Smooth muscle cell (in vitro differentiated cells): ENCODE results near the gene ADH1B. TPM values are rescaled to one million over a fixed set of nuclear protein-coding genes. Genes with fewer than 3 reads are reported as not detected.

Experiments
- DNase-seq: peaks from one replicate; lab custom pipeline; 2025; ENCODE audit not compliant: unreplicated experiment; lab: John Stamatoyannopoulos, UW
- H2AFZ ChIP-seq: fragments of 200-600 bp; sonication (generic); 2 replicates; pipeline ENCODE4 v1.6.0; 2016; ENCODE audit warnings: antibody characterized with exemption, low read depth, mild to moderate bottlenecking
- H3F3A ChIP-seq: fragments of 200-600 bp; sonication (generic); 2 replicates; pipeline ENCODE4 v1.6.0; 2017; ENCODE audit warnings: antibody characterized with exemption, low read depth
- H3K27ac ChIP-seq: fragments of 200-600 bp; sonication (generic); 2 replicates; pipeline ENCODE4 v1.5.1; 2016; ENCODE audit warnings: low read depth, mild to moderate bottlenecking
- H3K27me3 ChIP-seq: fragments of 200-600 bp; sonication (generic); 2 replicates; pipeline ENCODE4 v1.6.1; 2016; ENCODE audit warnings: low read depth, mild to moderate bottlenecking
- H3K36me3 ChIP-seq: fragments of 200-600 bp; sonication (generic); 2 replicates; pipeline ENCODE4 v1.5.1; 2016; ENCODE audit warnings: low read depth
- H3K4me1 ChIP-seq: fragments of 200-600 bp; sonication (generic); 2 replicates; pipeline ENCODE4 v1.5.1; 2016; ENCODE audit warnings: low read depth
- H3K4me2 ChIP-seq: fragments of 200-600 bp; sonication (generic); 2 replicates; pipeline ENCODE4 v1.6.0; 2016; ENCODE audit warnings: mild to moderate bottlenecking
- H3K4me3 ChIP-seq: fragments of 200-600 bp; sonication (generic); 2 replicates; pipeline ENCODE4 v1.5.1; 2016; ENCODE audit warnings: mild to moderate bottlenecking
- H3K79me2 ChIP-seq: fragments of 200-600 bp; sonication (generic); 2 replicates; pipeline ENCODE4 v1.6.0; 2016; ENCODE audit warnings: low read depth, mild to moderate bottlenecking
- H3K9ac ChIP-seq: fragments of 200-600 bp; sonication (generic); 2 replicates; pipeline ENCODE4 v1.6.0; 2016; ENCODE audit warnings: low read depth
- H3K9me3 ChIP-seq: fragments of 200-600 bp; sonication (generic); replicated peaks from 2 replicates; pipeline ENCODE4 v1.5.1; 2016; ENCODE audit warnings: low read depth
- H4K20me1 ChIP-seq: fragments of 200-600 bp; sonication (generic); 2 replicates; pipeline ENCODE4 v1.6.0; 2016; ENCODE audit warnings: low read depth
- CTCF ChIP-seq: fragments of 200-600 bp; sonication (generic); IDR thresholded peaks from 2 replicates; pipeline ENCODE4 v1.5.1; 2017; ENCODE audit warnings: borderline replicate concordance, mild to moderate bottlenecking, antibody characterized with exemption; ENCODE audit not compliant: insufficient read depth, poor library complexity, severe bottlenecking
- WGBS: methylation state at CpG from one replicate; pipeline ENCODE4 v1.1.7; 2016; ENCODE audit warnings: low lambda C conversion rate; 5-methylcytosine and 5-hydroxymethylcytosine counted together
- polyA plus RNA-seq: library from polyadenylated mRNA; unstranded; fragments of >200 nt; fragmentation: Nextera tagmentation; extraction: Ambion mirVana; gene quantifications from 2 replicates; pipeline ENCODE4 v1.2.1, GENCODE V29; 2016
- total RNA-seq: library from RNA; depleted of rRNA; stranded (reverse); fragments of >200 nt; gene quantifications from 2 replicates; pipeline ENCODE4 v1.2.3, GENCODE V29; 2014

ADH1B gene
- total and polyA plus RNA-seq, 2 experiments from 2014 or later = not detected

DNA sequence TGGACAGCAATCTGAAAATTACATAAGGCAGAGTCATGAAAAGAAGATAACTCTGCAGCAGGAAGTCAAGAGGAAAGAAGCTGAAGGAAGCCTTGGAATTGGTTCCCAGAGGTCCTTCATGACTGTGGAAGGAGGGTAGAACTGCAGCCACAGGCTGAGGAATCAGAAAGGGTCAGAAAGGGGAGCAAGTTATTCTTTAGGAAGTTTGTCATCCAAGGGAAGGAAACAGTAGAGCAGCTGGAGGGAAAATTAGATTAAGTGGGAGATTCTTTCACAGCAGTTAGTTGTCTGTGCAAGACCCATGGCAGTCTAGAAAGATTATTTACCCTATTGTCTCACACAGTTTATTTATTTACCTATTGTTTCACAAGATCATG is 40.7 kb upstream of the ADH1B start:
- Histone ChIP-seq H3K27me3 (no peaks in the 10 kb centered on the region), H3K4me3 (no peak overlapping the region), H3K4me2 (no peak overlapping the region), H3K9me3 (no peaks in the 10 kb centered on the region), H3K4me1 (no peaks in the 10 kb centered on the region), H3K27ac (no peak overlapping the region), H3K79me2 (no peaks in the 10 kb centered on the region), H3K36me3 (no peaks in the 10 kb centered on the region), H3F3A (no peaks in the 10 kb centered on the region), H2AFZ (no peak overlapping the region), H4K20me1 (no peaks in the 10 kb centered on the region), H3K9ac (no peak overlapping the region)
- no peak for TF ChIP-seq CTCF
- no peak for DNase-seq

- no peak overlapping the region for H3K4me2 ChIP-seq
- H3K4me3 ChIP-seq = no peak overlapping the region
- DNase-seq = no peak
- no peaks in the 10 kb centered on the region for H3K27me3 ChIP-seq
- H3F3A ChIP-seq = no peaks in the 10 kb centered on the region
- no peaks in the 10 kb centered on the region for H3K79me2 ChIP-seq
- H3K9ac ChIP-seq = no peak overlapping the region
- no peak overlapping the region for H2AFZ ChIP-seq
- no peaks in the 10 kb centered on the region for H3K4me1 ChIP-seq
- H4K20me1 ChIP-seq = no peaks in the 10 kb centered on the region
- no peak overlapping the region for H3K27ac ChIP-seq
- no peaks in the 10 kb centered on the region for H3K36me3 ChIP-seq
- H3K9me3 ChIP-seq = no peaks in the 10 kb centered on the region
- TF ChIP-seq CTCF = no peak
Observed at GRCh38 chr4:99361268-99361898, 40.2 kb upstream of the ADH1B start.

DNA sequence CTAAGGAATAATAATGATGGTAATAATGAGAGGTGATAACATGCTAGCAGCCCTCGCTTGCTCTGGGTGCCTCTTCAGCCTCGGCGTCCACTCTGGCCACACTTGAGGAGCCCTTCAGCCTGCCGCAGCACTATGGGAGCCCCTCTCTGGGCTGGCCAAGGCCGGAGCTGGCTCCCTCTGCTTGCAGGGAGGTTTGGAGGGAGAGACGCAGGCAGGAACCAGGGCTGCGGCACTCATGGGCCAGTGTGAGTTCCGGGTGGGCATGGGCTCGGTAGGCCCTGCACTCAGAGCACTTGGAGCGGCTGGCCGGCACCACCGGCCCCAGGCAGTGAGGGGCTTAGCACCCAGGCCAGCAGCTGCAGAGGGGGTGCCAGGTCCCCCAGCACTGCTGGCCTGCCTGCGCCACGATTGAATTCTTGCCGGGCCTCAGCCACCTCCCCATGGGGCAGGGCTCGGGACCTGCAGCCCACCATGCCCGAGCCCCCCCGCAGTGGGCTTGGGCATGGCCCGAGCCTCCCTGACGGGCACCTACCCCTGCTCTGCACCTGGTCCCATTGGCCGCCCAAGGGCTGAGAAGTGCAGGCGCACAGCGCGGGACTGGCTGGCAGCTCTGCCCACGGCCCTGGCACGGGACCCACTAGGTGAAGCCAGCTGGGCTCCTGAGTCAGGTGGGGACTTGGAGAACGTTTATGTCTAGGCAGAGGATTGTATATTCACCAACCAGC is 38.4 kb upstream of the ADH1B start:
- Histone ChIP-seq H3K79me2 (no peaks in the 10 kb centered on the region), H4K20me1 (no peaks in the 10 kb centered on the region), H3K4me1 (no peaks in the 10 kb centered on the region), H3K36me3 (no peaks in the 10 kb centered on the region), H3K9me3 (no peaks in the 10 kb centered on the region), H3K9ac (no peak overlapping the region), H3K4me2 (no peak overlapping the region), H3K4me3 (no peak overlapping the region), H3K27ac (no peak overlapping the region), H2AFZ (no peak overlapping the region), H3F3A (no peaks in the 10 kb centered on the region), H3K27me3 (no peaks in the 10 kb centered on the region)
- WGBS = 95% methylated on average over 24 of the region's 27 CpGs
- TF ChIP-seq CTCF = no peak
- DNase-seq = no peak

- no peaks in the 10 kb centered on the region for H3K79me2 ChIP-seq
- H3K4me1 ChIP-seq = no peaks in the 10 kb centered on the region
- no peak overlapping the region for H3K4me2 ChIP-seq
- H3K27ac ChIP-seq = no peak overlapping the region
- H2AFZ ChIP-seq = no peak overlapping the region
- no peak overlapping the region for H3K4me3 ChIP-seq
- H3K9me3 ChIP-seq = no peaks in the 10 kb centered on the region
- H3K9ac ChIP-seq = no peak overlapping the region
- no peak for DNase-seq
- 97% methylated on average over 2 of the region's 2 CpGs for WGBS
- no peaks in the 10 kb centered on the region for H4K20me1 ChIP-seq
- no peak for TF ChIP-seq CTCF
- no peaks in the 10 kb centered on the region for H3K27me3 ChIP-seq
- no peaks in the 10 kb centered on the region for H3F3A ChIP-seq
- H3K36me3 ChIP-seq = no peaks in the 10 kb centered on the region
Observed at GRCh38 chr4:99357948-99358347, 36.7 kb upstream of the ADH1B start.
